ENCODE measurements around the gene RAB24. TPM values are rescaled to one million over a fixed set of nuclear protein-coding genes. Genes with fewer than 3 reads are reported as not detected.

The RAB24 gene
- total and polyA plus RNA-seq, 2 experiments from 2014 or later = 81.5 to 94.7 TPM

GRCh38 chr5:177290816-177291596 is 12.5 kb downstream of the RAB24 start:
- Histone ChIP-seq H3K9me3 (ENCODE audit: low read depth) (no peaks in the 10 kb centered on the region), H3K27me3 (no peaks in the 10 kb centered on the region), H3K36me3 (peaks cover 66% of the 10 kb centered on the region), H3K4me3 (no peak overlapping the region), H3K4me1 (ENCODE audit: low read depth) (no peaks in the 10 kb centered on the region), H3K27ac (no peak overlapping the region)
- TF ChIP-seq, protein P1, sequence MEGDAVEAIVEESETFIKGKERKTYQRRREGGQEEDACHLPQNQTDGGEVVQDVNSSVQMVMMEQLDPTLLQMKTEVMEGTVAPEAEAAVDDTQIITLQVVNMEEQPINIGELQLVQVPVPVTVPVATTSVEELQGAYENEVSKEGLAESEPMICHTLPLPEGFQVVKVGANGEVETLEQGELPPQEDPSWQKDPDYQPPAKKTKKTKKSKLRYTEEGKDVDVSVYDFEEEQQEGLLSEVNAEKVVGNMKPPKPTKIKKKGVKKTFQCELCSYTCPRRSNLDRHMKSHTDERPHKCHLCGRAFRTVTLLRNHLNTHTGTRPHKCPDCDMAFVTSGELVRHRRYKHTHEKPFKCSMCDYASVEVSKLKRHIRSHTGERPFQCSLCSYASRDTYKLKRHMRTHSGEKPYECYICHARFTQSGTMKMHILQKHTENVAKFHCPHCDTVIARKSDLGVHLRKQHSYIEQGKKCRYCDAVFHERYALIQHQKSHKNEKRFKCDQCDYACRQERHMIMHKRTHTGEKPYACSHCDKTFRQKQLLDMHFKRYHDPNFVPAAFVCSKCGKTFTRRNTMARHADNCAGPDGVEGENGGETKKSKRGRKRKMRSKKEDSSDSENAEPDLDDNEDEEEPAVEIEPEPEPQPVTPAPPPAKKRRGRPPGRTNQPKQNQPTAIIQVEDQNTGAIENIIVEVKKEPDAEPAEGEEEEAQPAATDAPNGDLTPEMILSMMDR (IDR thresholded peaks at IDR 0.05; ENCODE audit: low read depth, low read length) = no peak
- DNase-seq (ENCODE audit: low read depth in 1 of 2, low spot score in 1 of 2) = no peak

GRCh38 chr5:177288191-177288590 is 15.3 kb downstream of the RAB24 start:
- TF ChIP-seq, protein P1 (IDR thresholded peaks at IDR 0.05; ENCODE audit: low read depth, low read length) = no peak
- H3K27me3 ChIP-seq = no peaks in the 10 kb centered on the region
- H3K36me3 ChIP-seq = peaks cover 66% of the 10 kb centered on the region
- H3K9me3 ChIP-seq (ENCODE audit: low read depth) = no peaks in the 10 kb centered on the region
- H3K4me1 ChIP-seq (ENCODE audit: low read depth) = no peaks in the 10 kb centered on the region
- H3K4me3 ChIP-seq = no peak overlapping the region
- no peak overlapping the region for H3K27ac ChIP-seq
- no peak for DNase-seq (ENCODE audit: low read depth in 1 of 2, low spot score in 1 of 2)

DNA sequence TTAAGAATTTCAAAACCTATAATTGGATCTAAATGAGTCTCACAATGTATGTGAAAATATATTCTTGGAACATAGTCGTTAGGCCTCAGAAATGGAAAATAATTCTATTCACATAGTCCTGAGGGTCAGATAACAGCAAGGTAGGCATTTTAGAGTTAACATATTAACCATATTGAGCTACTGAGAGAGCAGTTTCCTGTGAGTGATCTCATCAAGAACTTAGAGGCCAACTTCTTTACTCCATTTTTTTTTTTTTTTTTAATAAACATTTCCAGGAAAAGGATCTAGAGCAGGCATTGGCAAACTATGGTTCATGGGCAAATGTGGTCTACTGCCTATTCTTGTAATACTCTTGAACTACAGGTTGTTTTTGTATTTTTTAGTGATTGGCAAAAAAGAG is 26.6 kb downstream of the RAB24 start:
- TF ChIP-seq, protein P1 (IDR thresholded peaks at IDR 0.05; ENCODE audit: low read depth, low read length) = no peak
- Histone ChIP-seq H3K27ac (no peak overlapping the region), H3K4me1 (ENCODE audit: low read depth) (no peaks in the 10 kb centered on the region), H3K27me3 (no peaks in the 10 kb centered on the region), H3K36me3 (peaks cover 46% of the 10 kb centered on the region), H3K9me3 (ENCODE audit: low read depth) (no peaks in the 10 kb centered on the region), H3K4me3 (no peak overlapping the region)
- DNase-seq (ENCODE audit: low read depth in 1 of 2, low spot score in 1 of 2) = no peak

- TF ChIP-seq, protein P1 (IDR thresholded peaks at IDR 0.05; ENCODE audit: low read depth, low read length) = no peak
- H3K36me3 ChIP-seq = peaks cover 47% of the 10 kb centered on the region
- no peaks in the 10 kb centered on the region for H3K9me3 ChIP-seq (ENCODE audit: low read depth)
Observed at GRCh38 chr5:177275883-177276282, 27.6 kb downstream of the RAB24 start.

GRCh38 chr5:177271113-177271512 is 32.4 kb downstream of the RAB24 start:
- Histone ChIP-seq H3K27ac (no peak overlapping the region), H3K36me3 (peaks cover 51% of the 10 kb centered on the region), H3K4me1 (ENCODE audit: low read depth) (no peaks in the 10 kb centered on the region), H3K27me3 (no peaks in the 10 kb centered on the region), H3K9me3 (ENCODE audit: low read depth) (no peaks in the 10 kb centered on the region), H3K4me3 (no peak overlapping the region)
- TF ChIP-seq, protein P1 (IDR thresholded peaks at IDR 0.05; ENCODE audit: low read depth, low read length) = no peak
- no peak for DNase-seq (ENCODE audit: low read depth in 1 of 2, low spot score in 1 of 2)

More at GRCh38 chr5:177275883-177276282, 27.6 kb downstream of the RAB24 start:
- DNase-seq (ENCODE audit: low read depth in 1 of 2, low spot score in 1 of 2) = no peak
- Histone ChIP-seq H3K4me1 (ENCODE audit: low read depth) (no peaks in the 10 kb centered on the region), H3K27me3 (no peaks in the 10 kb centered on the region), H3K4me3 (no peak overlapping the region), H3K27ac (no peak overlapping the region)
